Gastroesophageal sphincter (tissue), 4 donors: Measurements from ENCODE around the gene SMIM13. TPM values are rescaled to one million over a fixed set of nuclear protein-coding genes. Genes with fewer than 3 reads are reported as not detected.

ENCODE experiments used
- ATAC-seq: fragments of 150-250 bp; one replicate; pipeline ENCODE4 v1.9.1; 2016; ENCODE audit warnings: mild to moderate bottlenecking, moderate library complexity
- H3K27ac ChIP-seq, 4 donors: fragments of 200-600 bp; sonication (generic) in 3 of 4; 1 replicate in 3 of 4; 2 replicates in 1 of 4; pipeline ENCODE4 v1.5.1; 2016 to 2019
- H3K27me3 ChIP-seq: fragments of 200-600 bp; sonication (generic); one replicate; pipeline ENCODE4 v1.5.1; 2019
- H3K36me3 ChIP-seq, 2 donors: fragments of 200-600 bp; sonication (generic); one replicate each; pipeline ENCODE4 v1.5.1; 2019; ENCODE audit warnings: control low read depth in 1 of 2
- H3K4me1 ChIP-seq, 3 donors: fragments of 200-600 bp; sonication (generic); 1 replicate in 2 of 3; 2 replicates in 1 of 3; pipeline ENCODE4 v1.5.1; 2016 to 2019; ENCODE audit warnings: control low read depth in 2 of 3
- H3K4me3 ChIP-seq, 2 donors: fragments of 200-600 bp; sonication (generic); one replicate each; pipeline ENCODE4 v1.5.1; 2019; ENCODE audit warnings: mild to moderate bottlenecking in 1 of 2, moderate library complexity in 1 of 2
- H3K9me3 ChIP-seq, 3 donors: fragments of 200-600 bp; sonication (generic); one replicate each; pipeline ENCODE4 v1.5.1; 2017 to 2019; ENCODE audit warnings: control low read depth in 2 of 3
- EP300 ChIP-seq: sonication (generic); formaldehyde crosslinking; IDR thresholded peaks from one replicate; pipeline ENCODE4 v1.6.1; 2017; ENCODE audit warnings: antibody characterized with exemption, mild to moderate bottlenecking
- POLR2A ChIP-seq, 2 donors: fragments of 450-650 bp; IDR thresholded peaks; one replicate each; pipeline ENCODE4 v1.6.1; 2017; ENCODE audit warnings: antibody characterized with exemption in 2 of 2, mild to moderate bottlenecking in 2 of 2, moderate library complexity in 1 of 2
- POLR2AphosphoS5 ChIP-seq: sonication (generic); formaldehyde crosslinking; IDR thresholded peaks from one replicate; pipeline ENCODE4 v1.6.1; 2017; ENCODE audit warnings: antibody characterized with exemption
- WGBS, 2 donors: methylation state at CpG; one replicate each; pipeline ENCODE4 v1.1.5; 2018; ENCODE audit warnings: low coverage in 1 of 2; 5-methylcytosine and 5-hydroxymethylcytosine counted together
- total RNA-seq, 4 donors: library from RNA; depleted of rRNA; stranded (reverse); fragments of >200 nt; gene quantifications; one replicate each; pipeline ENCODE4 v1.1.0, GENCODE V29; 2016
- TF ChIP-seq, protein P1 (sequence below), 4 experiments: fragments of 200-600 bp in 2 of 4; fragments of 450-650 bp in 2 of 4; sonication (generic) in 1 of 4; IDR thresholded peaks; one replicate each; pipeline ENCODE4 v1.5.1; 2017 to 2019; ENCODE audit warnings: antibody characterized with exemption in 4 of 4, mild to moderate bottlenecking in 2 of 4, moderate library complexity in 2 of 4

SMIM13 gene
- total RNA-seq, 4 donors from 2014 or later: 8.3 to 13.5 (median 12.5) TPM

GRCh38 chr6:11161031-11161956 is 67.7 kb downstream of the SMIM13 start:
- 84 to 88% methylated on average over 8 to 9 of the region's 9 CpGs for WGBS, 2 donors
- H3K4me3 ChIP-seq: no peak overlapping the region
- ATAC-seq: no peak

GRCh38 chr6:11162262-11162661 is 68.6 kb downstream of the SMIM13 start:
- H3K27ac ChIP-seq: no peak overlapping the region
- H3K9me3 ChIP-seq: no peaks in the 10 kb centered on the region
- TF ChIP-seq EP300 (no peak), POLR2A (IDR thresholded peaks at IDR 0.05) (no peak)
- H3K27me3 ChIP-seq: no peaks in the 10 kb centered on the region
- 85 to 93% methylated on average over 3 of the region's 3 CpGs for WGBS, 2 donors
- H3K4me1 ChIP-seq: no peaks in the 10 kb centered on the region
- H3K36me3 ChIP-seq: no peaks in the 10 kb centered on the region
- no peak overlapping the region for H3K4me3 ChIP-seq
- no peak for ATAC-seq

More at GRCh38 chr6:11161031-11161956, 67.7 kb downstream of the SMIM13 start:
- Histone ChIP-seq H3K27ac (no peak overlapping the region), H3K36me3 (no peaks in the 10 kb centered on the region), H3K27me3 (no peaks in the 10 kb centered on the region), H3K4me1 (no peaks in the 10 kb centered on the region), H3K9me3 (no peaks in the 10 kb centered on the region)
- TF ChIP-seq EP300: no peak
- no peak for TF ChIP-seq POLR2A (IDR thresholded peaks at IDR 0.05)
- TF ChIP-seq, protein P1, sequence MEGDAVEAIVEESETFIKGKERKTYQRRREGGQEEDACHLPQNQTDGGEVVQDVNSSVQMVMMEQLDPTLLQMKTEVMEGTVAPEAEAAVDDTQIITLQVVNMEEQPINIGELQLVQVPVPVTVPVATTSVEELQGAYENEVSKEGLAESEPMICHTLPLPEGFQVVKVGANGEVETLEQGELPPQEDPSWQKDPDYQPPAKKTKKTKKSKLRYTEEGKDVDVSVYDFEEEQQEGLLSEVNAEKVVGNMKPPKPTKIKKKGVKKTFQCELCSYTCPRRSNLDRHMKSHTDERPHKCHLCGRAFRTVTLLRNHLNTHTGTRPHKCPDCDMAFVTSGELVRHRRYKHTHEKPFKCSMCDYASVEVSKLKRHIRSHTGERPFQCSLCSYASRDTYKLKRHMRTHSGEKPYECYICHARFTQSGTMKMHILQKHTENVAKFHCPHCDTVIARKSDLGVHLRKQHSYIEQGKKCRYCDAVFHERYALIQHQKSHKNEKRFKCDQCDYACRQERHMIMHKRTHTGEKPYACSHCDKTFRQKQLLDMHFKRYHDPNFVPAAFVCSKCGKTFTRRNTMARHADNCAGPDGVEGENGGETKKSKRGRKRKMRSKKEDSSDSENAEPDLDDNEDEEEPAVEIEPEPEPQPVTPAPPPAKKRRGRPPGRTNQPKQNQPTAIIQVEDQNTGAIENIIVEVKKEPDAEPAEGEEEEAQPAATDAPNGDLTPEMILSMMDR (IDR thresholded peaks at IDR 0.05): no peak
- TF ChIP-seq POLR2AphosphoS5: no peak

- H3K4me1 ChIP-seq: no peaks in the 10 kb centered on the region
- no peaks in the 10 kb centered on the region for H3K27me3 ChIP-seq
- H3K9me3 ChIP-seq: no peaks in the 10 kb centered on the region
- no peak for ATAC-seq
- 94 to 100% methylated on average over 2 of the region's 2 CpGs for WGBS, 2 donors
- TF ChIP-seq POLR2AphosphoS5: no peak
- TF ChIP-seq, protein P1 (IDR thresholded peaks at IDR 0.05): no peak
- TF ChIP-seq POLR2A (IDR thresholded peaks at IDR 0.05): no peak
- no peak for TF ChIP-seq EP300
- no peaks in the 10 kb centered on the region for H3K36me3 ChIP-seq
- no peak overlapping the region for H3K27ac ChIP-seq
- no peak overlapping the region for H3K4me3 ChIP-seq
Measured at GRCh38 chr6:11163932-11164331, 70.3 kb downstream of the SMIM13 start.

GRCh38 chr6:11164717-11165646 is 71.3 kb downstream of the SMIM13 start:
- no peak for ATAC-seq
- TF ChIP-seq EP300: no peak
- H3K4me3 ChIP-seq: no peak overlapping the region
- 77 to 87% methylated on average over 13 to 16 of the region's 20 CpGs for WGBS, 2 donors
- no peak overlapping the region for H3K27ac ChIP-seq
- H3K4me1 ChIP-seq: no peaks in the 10 kb centered on the region
- no peaks in the 10 kb centered on the region for H3K27me3 ChIP-seq
- H3K9me3 ChIP-seq: no peaks in the 10 kb centered on the region
- no peaks in the 10 kb centered on the region for H3K36me3 ChIP-seq

DNA sequence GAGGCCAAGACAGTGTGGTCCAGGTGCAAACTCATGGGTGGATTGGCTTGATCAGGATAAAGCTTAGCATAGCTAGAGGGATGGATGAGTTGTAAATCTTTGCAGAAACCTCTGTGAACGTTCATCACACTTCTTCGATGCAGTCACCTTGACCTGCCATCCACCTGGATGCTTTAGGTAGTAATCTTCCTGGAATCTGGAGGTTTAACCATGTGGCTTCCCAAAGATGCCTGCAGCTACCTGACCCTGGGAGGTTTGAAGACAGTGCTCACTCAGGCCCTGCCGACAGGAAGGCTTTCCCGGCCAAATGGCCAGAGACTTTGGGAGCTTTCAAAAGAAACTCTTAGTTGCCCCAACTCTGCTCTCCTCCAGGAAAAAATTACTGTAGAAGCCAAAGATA is 73.3 kb downstream of the SMIM13 start:
- no peak for ATAC-seq
- TF ChIP-seq POLR2A (IDR thresholded peaks at IDR 0.05): no peak
- TF ChIP-seq POLR2AphosphoS5: no peak
- no peak for TF ChIP-seq EP300
- TF ChIP-seq, protein P1 (IDR thresholded peaks at IDR 0.05): no peak
- Histone ChIP-seq H3K4me1 (no peaks in the 10 kb centered on the region), H3K27me3 (no peaks in the 10 kb centered on the region), H3K9me3 (no peaks in the 10 kb centered on the region), H3K36me3 (no peaks in the 10 kb centered on the region), H3K4me3 (no peak overlapping the region), H3K27ac (no peak overlapping the region)
- 92 to 93% methylated on average over 2 to 3 of the region's 4 CpGs for WGBS, 2 donors
